ENCODE measurements around the gene HCN4. TPM values are rescaled to one million over a fixed set of nuclear protein-coding genes. Genes with fewer than 3 reads are reported as not detected.

The HCN4 gene
- total RNA-seq, 1 donor from 2014 or later = 3.0 TPM

DNA sequence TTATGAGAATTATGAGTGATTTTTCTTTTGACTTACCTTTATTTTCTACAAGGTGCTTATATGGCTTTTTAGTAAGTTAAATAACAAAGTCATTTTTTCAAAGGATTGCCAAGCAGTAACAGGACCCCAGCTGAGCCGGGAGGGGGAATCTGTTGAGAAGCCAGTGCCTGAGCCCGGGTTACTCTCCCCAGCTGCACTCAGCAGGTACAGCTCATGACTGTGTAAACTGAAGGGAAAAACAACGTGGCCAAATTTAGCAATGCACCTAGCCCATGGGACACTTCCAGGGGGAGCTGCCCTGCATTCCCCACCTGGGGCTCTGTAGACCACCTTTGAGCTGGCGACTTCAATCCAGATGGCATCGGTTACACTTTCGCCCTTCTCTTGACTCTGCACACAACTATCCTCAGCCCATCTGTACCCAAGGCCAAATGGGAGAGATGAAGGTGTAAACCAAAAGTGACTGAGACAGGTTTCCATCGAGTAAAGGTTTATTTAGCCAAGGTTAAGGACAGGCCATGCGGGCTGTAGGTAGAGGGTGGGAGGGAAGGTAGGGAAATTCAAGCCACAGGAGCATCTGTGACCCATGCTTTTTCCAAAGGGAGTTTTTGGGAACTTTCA is 18.2 kb upstream of the HCN4 start:
- no peak overlapping the region for H2AFZ ChIP-seq (ENCODE audit: low read depth, low read length)
- H3K36me3 ChIP-seq (ENCODE audit: insufficient read depth, low read length) = no peaks in the 10 kb centered on the region
- no peak overlapping the region for H3K27ac ChIP-seq (ENCODE audit: low read depth, low read length)
- H3K9me3 ChIP-seq (ENCODE audit: insufficient read depth, low read depth, low read length) = no peaks in the 10 kb centered on the region
- no peaks in the 10 kb centered on the region for H3K79me2 ChIP-seq (ENCODE audit: insufficient read depth, low read length)
- no peak overlapping the region for H3K4me3 Mint-ChIP-seq (ENCODE audit: unreplicated experiment)
- no peak overlapping the region for H3K27ac Mint-ChIP-seq (ENCODE audit: unreplicated experiment)
- DNase-seq (ENCODE audit: low read depth) = no peak
- FAIRE-seq = no peak
- no peak for TF ChIP-seq EZH2 (IDR thresholded peaks at IDR 0.05; ENCODE audit: insufficient read depth, low read length)
- TF ChIP-seq, protein P1, sequence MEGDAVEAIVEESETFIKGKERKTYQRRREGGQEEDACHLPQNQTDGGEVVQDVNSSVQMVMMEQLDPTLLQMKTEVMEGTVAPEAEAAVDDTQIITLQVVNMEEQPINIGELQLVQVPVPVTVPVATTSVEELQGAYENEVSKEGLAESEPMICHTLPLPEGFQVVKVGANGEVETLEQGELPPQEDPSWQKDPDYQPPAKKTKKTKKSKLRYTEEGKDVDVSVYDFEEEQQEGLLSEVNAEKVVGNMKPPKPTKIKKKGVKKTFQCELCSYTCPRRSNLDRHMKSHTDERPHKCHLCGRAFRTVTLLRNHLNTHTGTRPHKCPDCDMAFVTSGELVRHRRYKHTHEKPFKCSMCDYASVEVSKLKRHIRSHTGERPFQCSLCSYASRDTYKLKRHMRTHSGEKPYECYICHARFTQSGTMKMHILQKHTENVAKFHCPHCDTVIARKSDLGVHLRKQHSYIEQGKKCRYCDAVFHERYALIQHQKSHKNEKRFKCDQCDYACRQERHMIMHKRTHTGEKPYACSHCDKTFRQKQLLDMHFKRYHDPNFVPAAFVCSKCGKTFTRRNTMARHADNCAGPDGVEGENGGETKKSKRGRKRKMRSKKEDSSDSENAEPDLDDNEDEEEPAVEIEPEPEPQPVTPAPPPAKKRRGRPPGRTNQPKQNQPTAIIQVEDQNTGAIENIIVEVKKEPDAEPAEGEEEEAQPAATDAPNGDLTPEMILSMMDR (IDR thresholded peaks at IDR 0.05; ENCODE audit: insufficient read depth, low read depth, low read length) = no peak
- H3K4me1 Mint-ChIP-seq (ENCODE audit: low read depth, unreplicated experiment) = peaks cover 21% of the 10 kb centered on the region
- no peaks in the 10 kb centered on the region for H3K4me1 ChIP-seq (ENCODE audit: insufficient read depth, low read length)
- no peak overlapping the region for H3K4me2 ChIP-seq (ENCODE audit: low read length)
- H3K9ac ChIP-seq (ENCODE audit: low read length) = no peak overlapping the region
- H4K20me1 ChIP-seq (ENCODE audit: insufficient read depth, low read length) = no peaks in the 10 kb centered on the region
- H3K27me3 Mint-ChIP-seq (ENCODE audit: low read depth, unreplicated experiment) = peaks cover 18% of the 10 kb centered on the region
- no peaks in the 10 kb centered on the region for H3K36me3 Mint-ChIP-seq (ENCODE audit: low read depth, unreplicated experiment)
- H3K4me3 ChIP-seq (ENCODE audit: insufficient read depth, low read depth, low read length) = no peak overlapping the region
- H3K27me3 ChIP-seq (ENCODE audit: insufficient read depth, low read length) = peaks cover 8% of the 10 kb centered on the region
- peaks cover 9% of the 10 kb centered on the region for H3K9me3 Mint-ChIP-seq (ENCODE audit: unreplicated experiment)

DNA sequence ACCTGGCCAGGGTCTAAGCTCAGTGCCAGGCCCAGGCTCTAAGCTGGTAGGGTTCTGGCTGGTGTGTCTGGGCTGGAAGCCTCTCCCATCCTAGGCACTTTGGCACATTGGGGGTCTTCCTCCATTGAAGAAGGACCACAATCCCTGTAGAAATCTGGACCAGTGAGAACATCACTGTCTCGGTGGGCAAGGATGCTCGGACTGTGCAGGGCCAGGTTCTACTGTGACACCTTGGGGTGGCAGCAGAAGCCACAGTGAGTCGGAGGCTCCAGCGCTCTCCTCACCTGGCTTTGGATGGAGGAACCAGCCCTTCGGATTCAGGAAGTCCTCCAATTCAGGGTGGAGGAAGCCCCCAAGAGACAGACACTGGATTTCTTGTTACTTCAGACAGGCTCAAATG is 17.5 kb upstream of the HCN4 start:
- Histone ChIP-seq H3K27me3 (ENCODE audit: insufficient read depth, low read length) (peaks cover 8% of the 10 kb centered on the region), H3K4me1 (ENCODE audit: insufficient read depth, low read length) (no peaks in the 10 kb centered on the region), H4K20me1 (ENCODE audit: insufficient read depth, low read length) (no peaks in the 10 kb centered on the region), H3K36me3 (ENCODE audit: insufficient read depth, low read length) (no peaks in the 10 kb centered on the region), H3K27ac (ENCODE audit: low read depth, low read length) (no peak overlapping the region), H3K9me3 (ENCODE audit: insufficient read depth, low read depth, low read length) (no peaks in the 10 kb centered on the region), H3K9ac (ENCODE audit: low read length) (no peak overlapping the region), H3K4me2 (ENCODE audit: low read length) (no peak overlapping the region), H3K4me3 (ENCODE audit: insufficient read depth, low read depth, low read length) (no peak overlapping the region), H2AFZ (ENCODE audit: low read depth, low read length) (no peak overlapping the region), H3K79me2 (ENCODE audit: insufficient read depth, low read length) (no peaks in the 10 kb centered on the region)
- H3K27ac Mint-ChIP-seq (ENCODE audit: unreplicated experiment) = no peak overlapping the region
- H3K9me3 Mint-ChIP-seq (ENCODE audit: unreplicated experiment) = peaks cover 10% of the 10 kb centered on the region
- DNase-seq (ENCODE audit: low read depth) (no peak), FAIRE-seq (no peak)
- no peaks in the 10 kb centered on the region for H3K36me3 Mint-ChIP-seq (ENCODE audit: low read depth, unreplicated experiment)
- peaks cover 14% of the 10 kb centered on the region for H3K27me3 Mint-ChIP-seq (ENCODE audit: low read depth, unreplicated experiment)
- peaks cover 19% of the 10 kb centered on the region for H3K4me1 Mint-ChIP-seq (ENCODE audit: low read depth, unreplicated experiment)
- TF ChIP-seq EZH2 (IDR thresholded peaks at IDR 0.05; ENCODE audit: insufficient read depth, low read length) = no peak
- TF ChIP-seq, protein P1 (IDR thresholded peaks at IDR 0.05; ENCODE audit: insufficient read depth, low read depth, low read length) = no peak
- no peak overlapping the region for H3K4me3 Mint-ChIP-seq (ENCODE audit: unreplicated experiment)

DNA sequence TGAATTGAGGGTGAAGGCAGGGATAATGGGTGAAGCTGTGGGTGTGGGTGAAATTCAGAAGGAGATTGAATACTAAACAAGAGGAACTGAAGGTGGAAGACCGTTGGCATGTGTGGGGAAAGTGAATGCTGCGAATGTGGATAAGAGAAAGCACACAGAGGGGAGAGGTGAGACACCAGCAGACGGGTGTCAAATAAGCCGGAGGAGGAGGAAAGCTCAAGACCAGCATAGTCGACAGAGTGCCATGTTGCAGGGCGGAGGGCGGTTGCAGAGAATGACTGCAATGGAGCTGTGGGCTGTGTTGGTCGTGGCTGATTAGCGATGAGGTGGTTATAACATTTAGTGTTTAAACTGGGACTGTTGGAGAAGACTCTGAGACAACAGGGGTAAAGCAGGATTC is 16.4 kb upstream of the HCN4 start:
- peaks cover 14% of the 10 kb centered on the region for H3K27me3 Mint-ChIP-seq (ENCODE audit: low read depth, unreplicated experiment)
- Histone ChIP-seq H3K4me1 (ENCODE audit: insufficient read depth, low read length) (no peaks in the 10 kb centered on the region), H2AFZ (ENCODE audit: low read depth, low read length) (no peak overlapping the region), H3K79me2 (ENCODE audit: insufficient read depth, low read length) (no peaks in the 10 kb centered on the region), H3K9ac (ENCODE audit: low read length) (no peak overlapping the region), H4K20me1 (ENCODE audit: insufficient read depth, low read length) (no peaks in the 10 kb centered on the region), H3K27ac (ENCODE audit: low read depth, low read length) (no peak overlapping the region), H3K4me3 (ENCODE audit: insufficient read depth, low read depth, low read length) (no peak overlapping the region), H3K36me3 (ENCODE audit: insufficient read depth, low read length) (no peaks in the 10 kb centered on the region), H3K9me3 (ENCODE audit: insufficient read depth, low read depth, low read length) (no peaks in the 10 kb centered on the region), H3K4me2 (ENCODE audit: low read length) (no peak overlapping the region), H3K27me3 (ENCODE audit: insufficient read depth, low read length) (peaks cover 8% of the 10 kb centered on the region)
- no peak for FAIRE-seq
- no peak for DNase-seq (ENCODE audit: low read depth)
- TF ChIP-seq EZH2 (IDR thresholded peaks at IDR 0.05; ENCODE audit: insufficient read depth, low read length) = no peak
- TF ChIP-seq, protein P1 (IDR thresholded peaks at IDR 0.05; ENCODE audit: insufficient read depth, low read depth, low read length) = no peak
- no peak overlapping the region for H3K27ac Mint-ChIP-seq (ENCODE audit: unreplicated experiment)
- no peak overlapping the region for H3K4me3 Mint-ChIP-seq (ENCODE audit: unreplicated experiment)
- peaks cover 19% of the 10 kb centered on the region for H3K4me1 Mint-ChIP-seq (ENCODE audit: low read depth, unreplicated experiment)
- H3K9me3 Mint-ChIP-seq (ENCODE audit: unreplicated experiment) = peaks cover 19% of the 10 kb centered on the region
- H3K36me3 Mint-ChIP-seq (ENCODE audit: low read depth, unreplicated experiment) = no peaks in the 10 kb centered on the region
